Panc1 (cell line): Measurements from ENCODE around the gene RNF135.

Experiments
- CTCF ChIP-seq: fragments of 450-650 bp; IDR thresholded peaks from 2 replicates; pipeline ENCODE4 v1.5.1; 2017; ENCODE audit warnings: mild to moderate bottlenecking
- POLR2AphosphoS5 ChIP-seq: IDR thresholded peaks from 2 replicates; pipeline ENCODE4 v1.6.1; 2012; ENCODE audit warnings: mild to moderate bottlenecking, low read depth, low read length, moderate library complexity
- REST ChIP-seq, 2 experiments: IDR thresholded peaks; 2 replicates each; pipeline ENCODE4 v1.6.1; 2011 to 2012; ENCODE audit warnings: low read depth in 2 of 2, control low read depth in 1 of 2, low read length in 1 of 2, mild to moderate bottlenecking in 1 of 2, moderate library complexity in 1 of 2; ENCODE audit not compliant: insufficient read depth in 1 of 2
- SIN3A ChIP-seq: IDR thresholded peaks from 2 replicates; pipeline ENCODE4 v1.6.1; 2012; ENCODE audit warnings: low read depth, mild to moderate bottlenecking, low read length, moderate library complexity, borderline replicate concordance; ENCODE audit not compliant: insufficient read depth
- TCF7L2 ChIP-seq: IDR thresholded peaks from 2 replicates; pipeline ENCODE4 v1.6.1; 2011; ENCODE audit warnings: mild to moderate bottlenecking, low read depth, low read length, inconsistent platforms

GRCh38 chr17:30922235-30923030 is 48.4 kb upstream of the RNF135 start:
- TF ChIP-seq SIN3A = no peak
- TF ChIP-seq CTCF = no peak
- no peak for TF ChIP-seq REST (IDR thresholded peaks at IDR 0.05; ENCODE audit: insufficient read depth in 1 of 2, low read depth in 2 of 2, low read length in 1 of 2)
- no peak for TF ChIP-seq POLR2AphosphoS5
- TF ChIP-seq TCF7L2 = no peak
